HUDEP-2 (cell line): ENCODE data around the gene FCGBP.
"Not testable (repeated sequence)": the region's sequence is repeated elsewhere in the genome, so short reads cannot be mapped to it uniquely, and the experiment has no call there.

Experiments
- DNase-seq, 76 experiments: peaks; one replicate each; lab custom pipeline; 2025; ENCODE audit not compliant: unreplicated experiment in 76 of 76; lab: John Stamatoyannopoulos, UW

Gene FCGBP

GRCh38 chr19:39934584-39935363 lies at the start of gene FCGBP:
FCGBP (minus strand) TSS chr19:39934634.
- DNase-seq = peak in 22 of 76 experiments; percentile 4 to 35 (median 14)

- no peak for DNase-seq
These were observed 49.4 kb upstream of the FCGBP start for GRCh38 chr19:39983695-39984300.

DNA sequence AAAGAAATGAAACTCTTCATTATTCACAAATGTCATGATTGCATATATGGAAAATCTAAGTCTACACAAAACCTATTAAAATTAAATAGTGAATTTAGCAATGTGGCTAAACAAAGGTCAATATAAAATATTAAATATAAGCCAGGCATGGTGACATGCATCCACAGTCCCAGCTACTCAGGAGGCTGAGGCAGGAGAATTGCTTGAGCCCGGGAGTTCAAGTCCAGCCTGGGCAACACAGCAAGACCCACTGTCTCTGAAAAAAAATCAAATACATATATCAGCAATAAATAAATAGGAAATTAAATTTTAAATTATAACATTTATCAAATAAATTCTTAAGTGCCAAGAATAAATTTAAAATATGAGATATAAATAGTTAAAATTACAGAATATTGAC lies 48.4 kb upstream of the FCGBP start:
- no peak for DNase-seq

DNA sequence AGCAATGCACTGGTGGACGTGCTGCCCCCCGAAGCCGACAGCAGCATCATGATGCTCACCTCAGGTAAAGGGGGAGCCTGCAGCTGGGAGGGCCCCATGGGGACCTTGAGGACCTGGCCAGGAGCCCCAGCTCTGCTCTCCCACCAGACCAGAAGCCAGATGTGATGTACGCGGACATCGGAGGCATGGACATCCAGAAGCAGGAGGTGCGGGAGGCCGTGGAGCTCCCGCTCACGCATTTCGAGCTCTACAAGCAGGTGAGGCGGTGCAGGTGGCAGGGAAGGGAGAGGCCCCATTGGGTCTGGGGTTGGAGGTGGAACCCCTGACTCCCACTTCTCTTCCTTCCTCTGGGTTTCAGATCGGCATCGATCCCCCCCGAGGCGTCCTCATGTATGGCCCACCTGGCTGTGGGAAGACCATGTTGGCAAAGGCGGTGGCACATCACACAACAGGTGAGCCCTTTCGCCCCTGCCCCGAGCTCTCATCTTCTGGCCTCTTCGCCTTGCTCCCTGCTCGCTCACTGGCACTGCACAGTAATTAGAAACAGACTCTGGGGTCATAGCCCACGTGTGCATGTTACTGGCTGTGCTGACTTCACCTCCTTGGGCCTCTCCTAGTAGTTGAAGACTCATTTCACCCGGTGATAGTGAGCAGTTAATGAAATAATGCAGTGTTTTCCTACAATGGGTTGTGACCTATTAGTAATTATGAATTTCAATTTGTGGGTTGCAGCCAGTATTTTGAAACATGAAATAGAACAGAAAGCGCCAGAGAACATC lies 40.1 kb upstream of the FCGBP start:
- no peak for DNase-seq

- DNase-seq = peak in 31 of 76 experiments; percentile 8 to 68 (median 36)
These were observed 37.1 kb upstream of the FCGBP start for GRCh38 chr19:39971380-39972035.

- peak; percentile 41 to 100 (median 99) for DNase-seq
These were observed 36.4 kb upstream of the FCGBP start, which contains the start of gene PSMC4 for GRCh38 chr19:39970675-39971379. PSMC4 (plus strand) TSS chr19:39971165; CDS start chr19:39971203, 38 bp downstream.

- peak in 5 of 76 experiments; percentile 31 to 84 (median 51) for DNase-seq
These were observed 35.9 kb upstream of the FCGBP start for GRCh38 chr19:39970425-39970674.

DNA sequence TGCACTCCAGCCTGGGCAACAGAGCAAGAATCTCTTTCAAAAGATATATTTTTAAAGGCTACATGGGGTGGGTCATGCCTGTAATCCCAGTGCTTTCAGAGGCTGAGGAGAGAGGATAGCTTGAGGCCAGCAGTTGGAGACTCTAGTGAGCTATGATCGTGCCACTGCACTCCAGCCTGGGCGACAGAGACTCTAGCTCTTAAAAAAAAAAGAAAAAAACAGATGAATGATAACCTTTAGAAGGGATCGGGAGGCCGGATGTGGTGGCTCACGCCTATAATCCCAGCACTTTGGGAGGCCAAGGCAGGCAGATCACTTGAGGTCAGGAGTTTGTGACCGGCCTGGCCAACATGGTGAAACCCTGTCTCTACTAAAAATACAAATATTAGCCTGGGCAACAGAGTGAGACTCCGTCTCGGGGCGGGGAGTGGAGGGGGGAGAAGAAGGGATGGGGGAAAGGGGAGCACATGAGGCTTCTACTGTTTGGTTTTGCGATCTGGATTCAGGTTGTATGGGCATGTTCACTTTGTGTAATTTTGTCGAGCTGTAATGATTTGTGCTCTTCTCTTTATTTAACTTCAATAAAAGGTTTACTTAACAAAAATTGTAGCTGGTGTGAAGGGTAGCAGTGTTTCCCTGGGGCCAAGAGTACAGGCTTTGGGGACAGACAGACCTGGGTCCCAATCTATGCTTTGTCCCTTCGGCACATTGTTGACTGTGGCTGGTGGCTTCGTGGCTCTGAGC lies 35.4 kb upstream of the FCGBP start:
- peak in 8 of 76 experiments; percentile 12 to 72 (median 49) for DNase-seq

DNA sequence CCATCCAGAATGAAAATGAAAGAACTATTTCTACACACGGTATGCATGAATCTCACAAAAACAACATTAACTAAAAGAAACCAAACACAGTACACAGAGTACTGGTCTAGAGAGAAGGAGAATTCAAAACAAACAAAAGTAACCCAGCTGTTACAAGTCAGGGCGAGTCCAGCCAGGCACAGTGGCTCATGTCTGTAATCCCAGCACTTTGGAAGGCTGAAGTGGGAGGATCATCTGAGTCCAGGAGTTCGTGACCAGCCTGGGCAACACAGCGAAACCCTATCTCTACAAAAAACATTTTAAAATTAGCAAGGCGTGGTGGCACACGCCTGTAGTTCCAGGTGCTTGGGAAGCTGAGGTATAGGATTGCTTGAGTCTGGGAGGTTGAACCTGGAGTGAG lies 34.8 kb upstream of the FCGBP start:
- DNase-seq = no peak

GRCh38 chr19:39968789-39969188 lies 34.4 kb upstream of the FCGBP start:
- no peak for DNase-seq

DNA sequence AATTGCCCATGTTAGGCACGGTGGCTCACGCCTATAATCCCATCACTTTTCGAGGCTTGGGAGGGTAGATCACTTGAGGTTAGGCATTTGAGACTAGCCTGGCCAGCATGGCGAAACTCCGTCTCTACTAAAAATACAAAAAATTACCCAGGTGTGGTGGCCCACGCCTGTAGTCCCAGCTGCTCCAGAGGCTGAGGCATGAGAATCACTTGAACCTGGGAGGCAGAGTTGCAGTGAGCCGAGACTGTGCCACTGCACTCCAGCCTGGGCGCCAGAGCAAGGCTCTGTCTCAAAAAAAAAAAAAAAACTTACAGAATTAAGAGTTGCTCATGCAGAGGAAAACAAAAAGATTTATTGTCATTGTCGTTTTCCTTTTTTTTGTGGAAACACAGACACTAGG lies 33.1 kb upstream of the FCGBP start:
- DNase-seq = no peak

- DNase-seq = no peak
These were observed 32.2 kb upstream of the FCGBP start for GRCh38 chr19:39966617-39967016.

DNA sequence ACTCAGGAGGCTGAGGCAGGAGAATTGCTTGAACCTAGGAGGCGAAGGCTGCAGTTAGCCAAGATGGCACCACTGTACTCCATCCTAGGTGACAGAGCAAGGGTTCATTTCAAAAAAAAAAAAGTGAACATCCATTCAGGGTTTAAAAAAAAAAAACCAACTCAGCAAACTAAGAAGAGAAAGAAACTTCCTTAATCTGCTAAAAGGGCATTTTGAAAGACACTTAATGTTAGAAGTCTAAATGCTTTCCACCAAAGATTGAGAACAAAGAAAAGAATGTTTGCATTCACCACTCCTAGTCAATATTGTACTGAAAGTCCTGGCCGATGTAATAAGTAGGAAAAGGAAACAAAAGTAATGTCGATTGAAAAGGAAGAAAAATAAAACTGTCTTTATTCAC lies 29.5 kb upstream of the FCGBP start:
- no peak for DNase-seq

DNA sequence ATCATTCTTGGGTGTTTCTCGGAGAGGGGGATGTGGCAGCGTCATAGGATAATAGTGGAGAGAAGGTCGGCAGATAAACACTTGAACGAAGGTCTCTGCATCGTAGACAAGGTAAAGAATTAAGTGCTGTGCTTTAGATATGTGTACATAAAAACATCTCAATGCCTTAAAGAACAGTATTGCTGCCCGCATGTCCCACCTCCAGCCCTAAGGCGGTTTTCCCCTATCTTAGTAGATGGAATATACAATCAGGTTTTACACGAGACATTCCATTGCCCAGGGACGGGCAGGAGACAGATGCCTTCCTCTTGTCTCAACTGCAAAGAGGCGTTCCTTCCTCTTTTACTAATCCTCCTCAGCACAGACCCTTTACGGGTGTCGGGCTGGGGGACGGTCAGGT lies 25.0 kb upstream of the FCGBP start:
- DNase-seq = not testable (repeated sequence)

GRCh38 chr19:39958942-39959341 lies 24.5 kb upstream of the FCGBP start:
- DNase-seq = not testable (repeated sequence)

GRCh38 chr19:39957886-39958285 lies 23.5 kb upstream of the FCGBP start:
- not testable (repeated sequence) for DNase-seq

DNA sequence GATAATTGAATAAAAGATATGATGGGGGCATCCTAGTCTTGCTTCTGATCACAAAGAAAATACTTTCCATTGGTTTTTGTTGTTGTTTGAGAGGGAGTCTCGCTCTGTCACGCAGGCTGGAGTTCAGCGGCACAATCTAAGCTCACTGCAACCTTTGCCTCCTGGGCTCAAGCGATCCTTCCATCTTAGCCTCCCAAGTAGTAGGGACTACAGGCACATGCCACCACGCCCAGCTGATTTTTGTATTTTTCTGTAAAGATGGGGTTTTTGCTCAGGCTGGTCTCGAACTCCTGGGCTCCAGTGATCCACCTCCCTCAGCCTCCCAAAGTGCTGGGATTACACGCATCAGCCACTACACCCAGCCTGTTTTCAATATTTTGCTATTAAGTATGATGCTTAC lies 19.5 kb upstream of the FCGBP start:
- no peak for DNase-seq

- no peak for DNase-seq
These were observed 17.3 kb upstream of the FCGBP start for GRCh38 chr19:39951686-39952085.

- no peak for DNase-seq
These were observed 16.7 kb upstream of the FCGBP start for GRCh38 chr19:39951065-39951650.
